CD4-positive, alpha-beta T cell (primary cell): ENCODE data around the gene NYNRIN. TPM values are rescaled to one million over a fixed set of nuclear protein-coding genes. Genes with fewer than 3 reads are reported as not detected.

ENCODE experiments used
- ATAC-seq: fragments of 200-7000 bp; cut with Tn5 transposase; one replicate; pipeline ENCODE4 v1.10.0; 2022; ENCODE audit warnings: mild to moderate bottlenecking; ENCODE audit not compliant: poor library complexity
- CTCF ChIA-PET: fragments of 350-600 bp; sonication (Branson Sonifier 250); formaldehyde crosslinking; loops from one replicate; lab custom pipeline; 2021; ENCODE audit warnings: antibody characterized with exemption, inconsistent platforms; lab: Charles Lee
- POLR2A ChIA-PET: fragments of 350-600 bp; sonication (Branson Sonifier 250); formaldehyde crosslinking; loops from one replicate; lab custom pipeline; 2021; ENCODE audit warnings: antibody characterized with exemption, inconsistent platforms; lab: Charles Lee
- DNase-seq, 14 experiments: peaks; one replicate each; pipeline ENCODE4 v3.0.0-alpha.2; 2013 to 2020; ENCODE audit warnings: mixed read lengths in 2 of 14
- H3K27ac ChIP-seq, 2 donors: one replicate each; pipeline versions ENCODE4 v1.5.1 to v1.7.0; 2013; ENCODE audit warnings: low read length in 2 of 2, low read depth in 1 of 2, mild to moderate bottlenecking in 1 of 2
- H3K27me3 ChIP-seq, 2 experiments: 1 replicate in 1 of 2; 2 replicates in 1 of 2; pipeline versions ENCODE4 v1.6.1 to v1.7.0; 2013; ENCODE audit warnings: low read length in 2 of 2, control low read depth in 1 of 2, mild to moderate bottlenecking in 1 of 2, moderate library complexity in 1 of 2; ENCODE audit not compliant: insufficient read depth in 2 of 2, control insufficient read depth in 1 of 2
- H3K36me3 ChIP-seq: one replicate; pipeline ENCODE4 v1.6.1; 2013; ENCODE audit warnings: low read length, control low read depth; ENCODE audit not compliant: insufficient read depth
- H3K4me1 ChIP-seq: one replicate; pipeline ENCODE4 v1.6.1; 2013; ENCODE audit warnings: low read length, control low read depth; ENCODE audit not compliant: insufficient read depth
- H3K4me3 ChIP-seq: one replicate; pipeline ENCODE4 v1.5.1; 2013; ENCODE audit warnings: mild to moderate bottlenecking, low read length, moderate library complexity
- H3K9me3 ChIP-seq, 2 experiments: 1 replicate in 1 of 2; 2 replicates in 1 of 2; pipeline versions ENCODE4 v1.6.1 to v1.7.0; 2013; ENCODE audit warnings: low read length in 2 of 2, mild to moderate bottlenecking in 2 of 2, control low read depth in 1 of 2, moderate library complexity in 1 of 2; ENCODE audit not compliant: control insufficient read depth in 1 of 2, insufficient read depth in 1 of 2
- H3K27ac Mint-ChIP-seq: one replicate; pipeline ENCODE4 v1.8.0; 2020; ENCODE audit warnings: mixed read lengths
- H3K27me3 Mint-ChIP-seq: one replicate; pipeline ENCODE4 v1.8.0; 2021; ENCODE audit warnings: mixed read lengths
- H3K36me3 Mint-ChIP-seq: one replicate; pipeline ENCODE4 v1.8.0; 2021; ENCODE audit warnings: low read depth, mixed read lengths
- H3K4me1 Mint-ChIP-seq: one replicate; pipeline ENCODE4 v1.8.0; 2021; ENCODE audit warnings: low read depth, mixed read lengths
- H3K4me3 Mint-ChIP-seq: one replicate; pipeline ENCODE4 v1.8.0; 2020; ENCODE audit warnings: mild to moderate bottlenecking, mixed read lengths
- H3K9me3 Mint-ChIP-seq: one replicate; pipeline ENCODE4 v1.8.0; 2020; ENCODE audit warnings: mixed read lengths
- intact Hi-C, 2 experiments: fragments of 100-400 bp; cut with DNase I in 1 of 2; cut with micrococcal nuclease in 1 of 2; formaldehyde crosslinking; loops; one replicate each; pipeline versions ENCODE4 v1.15.1 to v1.9.0; 2023 to 2025; cut with DNase I, micrococcal nuclease
- total RNA-seq, 174 experiments: library from RNA in 2 of 174; stranded (reverse) in 2 of 174; gene quantifications; one replicate each; pipeline ENCODE4 v1.2.3 and lab custom pipeline; 2021 to 2026
- TF ChIP-seq, protein P1 (sequence below): fragments of 200-600 bp; IDR thresholded peaks from one replicate; pipeline ENCODE4 v1.8.0; 2022; ENCODE audit warnings: antibody characterized with exemption, mild to moderate bottlenecking

NYNRIN gene
- total RNA-seq, 2 experiments from 2014 or later: 0.08 to 0.25 TPM

DNA sequence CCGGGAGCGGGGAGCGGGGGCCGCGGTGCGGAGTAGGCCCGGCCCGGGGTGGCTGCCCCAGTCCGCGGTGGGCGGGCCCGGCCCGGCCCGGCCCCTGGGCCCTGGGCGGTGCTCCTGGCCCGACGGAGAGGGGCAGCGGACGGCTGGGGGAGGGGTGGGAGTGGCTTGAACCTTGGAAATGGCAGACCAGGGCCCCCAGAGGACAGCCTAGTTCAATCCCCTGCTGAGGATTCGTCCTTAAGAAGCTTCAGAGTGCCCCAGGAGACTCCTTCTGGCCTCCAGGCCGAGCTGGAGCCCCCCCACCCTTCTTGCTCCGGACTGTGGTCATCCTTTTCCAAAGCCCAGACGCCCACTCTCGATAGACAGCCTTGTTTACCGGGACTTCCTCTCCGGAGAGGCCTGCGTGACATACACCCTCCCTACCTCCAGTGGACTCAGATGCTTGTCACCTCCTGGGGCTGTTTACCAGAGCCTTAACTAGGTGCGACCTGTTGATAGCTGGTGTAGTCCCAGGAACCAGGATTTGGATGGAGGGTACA is 31.4 kb downstream of the NYNRIN start:
- CTCF ChIA-PET: interaction anchor here (0.7 to 3.3 kb wide), 10 partner anchors 11 to 1127 kb away, joined by 3 to 89 read pairs (median 6); partner anchors contain the start of genes ADCY4, LTB4R, LTB4R2 and RABGGTA
- peak; percentile 27 to 79 (median 42) for DNase-seq
- H3K36me3 Mint-ChIP-seq: peaks cover 42% of the 10 kb centered on the region
- peak; percentile 42 for ATAC-seq
- no peaks in the 10 kb centered on the region for H3K9me3 Mint-ChIP-seq
- Histone ChIP-seq H3K27ac (peak overlapping the region; percentile 92 to 94), H3K9me3 (no peaks in the 10 kb centered on the region), H3K27me3 (no peaks in the 10 kb centered on the region), H3K4me3 (peak overlapping the region; percentile 80), H3K36me3 (peaks cover 37% of the 10 kb centered on the region), H3K4me1 (peaks cover 63% of the 10 kb centered on the region)
- H3K4me3 Mint-ChIP-seq: peak overlapping the region; percentile 92
- POLR2A ChIA-PET: interaction anchor here (0.7 to 10.8 kb wide), 35 partner anchors 11 to 1335 kb away, joined by 3 to 270 read pairs (median 5); partner anchors contain the start of genes ACIN1, ADCY4, C14orf119 and CHMP4A
- intact Hi-C loops: loop anchor here (1.0 to 10.0 kb wide), 4 partner anchors 188 to 315 kb away; partner anchors contain the start of genes CHMP4A (in 1 of the 2), DCAF11 (in 1 of the 2), MDP1 (in 1 of the 2) and NRL (in 1 of the 2)
- TF ChIP-seq, protein P1, sequence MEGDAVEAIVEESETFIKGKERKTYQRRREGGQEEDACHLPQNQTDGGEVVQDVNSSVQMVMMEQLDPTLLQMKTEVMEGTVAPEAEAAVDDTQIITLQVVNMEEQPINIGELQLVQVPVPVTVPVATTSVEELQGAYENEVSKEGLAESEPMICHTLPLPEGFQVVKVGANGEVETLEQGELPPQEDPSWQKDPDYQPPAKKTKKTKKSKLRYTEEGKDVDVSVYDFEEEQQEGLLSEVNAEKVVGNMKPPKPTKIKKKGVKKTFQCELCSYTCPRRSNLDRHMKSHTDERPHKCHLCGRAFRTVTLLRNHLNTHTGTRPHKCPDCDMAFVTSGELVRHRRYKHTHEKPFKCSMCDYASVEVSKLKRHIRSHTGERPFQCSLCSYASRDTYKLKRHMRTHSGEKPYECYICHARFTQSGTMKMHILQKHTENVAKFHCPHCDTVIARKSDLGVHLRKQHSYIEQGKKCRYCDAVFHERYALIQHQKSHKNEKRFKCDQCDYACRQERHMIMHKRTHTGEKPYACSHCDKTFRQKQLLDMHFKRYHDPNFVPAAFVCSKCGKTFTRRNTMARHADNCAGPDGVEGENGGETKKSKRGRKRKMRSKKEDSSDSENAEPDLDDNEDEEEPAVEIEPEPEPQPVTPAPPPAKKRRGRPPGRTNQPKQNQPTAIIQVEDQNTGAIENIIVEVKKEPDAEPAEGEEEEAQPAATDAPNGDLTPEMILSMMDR: no peak
- no peaks in the 10 kb centered on the region for H3K27me3 Mint-ChIP-seq
- H3K27ac Mint-ChIP-seq: peak overlapping the region; percentile 97
- H3K4me1 Mint-ChIP-seq: peaks cover 60% of the 10 kb centered on the region

DNA sequence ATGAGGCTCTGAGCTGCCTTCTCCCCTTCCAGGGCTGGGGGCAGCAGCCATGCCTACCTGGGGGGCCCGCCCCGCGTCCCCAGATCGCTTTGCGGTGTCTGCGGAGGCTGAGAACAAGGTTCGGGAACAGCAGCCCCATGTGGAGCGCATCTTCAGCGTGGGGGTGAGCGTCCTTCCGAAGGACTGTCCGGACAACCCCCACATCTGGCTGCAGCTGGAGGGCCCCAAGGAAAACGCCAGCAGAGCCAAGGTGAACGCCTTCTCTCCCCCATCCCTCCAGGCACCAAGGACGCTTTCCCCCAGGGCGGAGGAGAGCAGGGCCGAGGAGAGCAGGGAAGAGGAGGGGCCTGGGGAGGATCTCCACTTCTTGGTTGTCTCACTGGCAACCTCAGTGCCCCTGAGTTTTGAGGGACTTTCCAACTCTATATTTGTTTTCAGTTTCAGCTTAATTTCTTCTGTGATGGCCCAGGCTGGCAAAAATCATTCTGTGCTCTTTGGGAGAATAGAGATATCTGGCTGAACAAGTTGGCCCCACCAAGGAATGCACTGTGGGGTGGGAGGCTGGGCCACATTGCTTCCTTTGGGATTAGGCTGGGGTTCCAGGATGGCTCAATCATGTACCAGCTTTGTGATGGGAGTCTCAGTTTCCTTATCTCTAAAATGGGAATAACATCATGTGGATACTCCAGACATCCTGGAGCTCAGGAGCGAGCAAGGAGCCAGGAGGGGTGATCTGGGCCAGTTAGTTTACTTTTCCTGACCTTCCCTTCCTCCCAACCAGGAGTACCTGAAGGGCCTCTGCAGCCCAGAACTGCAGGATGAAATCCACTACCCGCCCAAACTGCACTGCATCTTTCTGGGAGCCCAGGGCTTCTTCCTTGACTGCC is 32.1 kb downstream of the NYNRIN start:
- H3K36me3 ChIP-seq: peaks cover 43% of the 10 kb centered on the region
- H3K4me3 ChIP-seq: peak overlapping the region; percentile 80
- Mint-ChIP-seq H3K4me1 (peaks cover 63% of the 10 kb centered on the region), H3K27me3 (no peaks in the 10 kb centered on the region), H3K36me3 (peaks cover 49% of the 10 kb centered on the region), H3K9me3 (no peaks in the 10 kb centered on the region), H3K4me3 (peak overlapping the region; percentile 92), H3K27ac (peak overlapping the region; percentile 97)
- intact Hi-C loops: loop anchor here (1.0 to 10.0 kb wide), 6 partner anchors 11 to 316 kb away; partner anchors contain the start of genes CHMP4A (in 1 of the 2), DCAF11 (in 1 of the 2), MDP1 (in 1 of the 2) and NRL (in 1 of the 2)
- POLR2A ChIA-PET: interaction anchor here (0.7 to 10.8 kb wide), 34 partner anchors 11 to 1336 kb away, joined by 3 to 270 read pairs (median 5); partner anchors contain the start of genes ACIN1, ADCY4, C14orf119 and CARMIL3
- DNase-seq: peak in 12 of 14 experiments; percentile 36 to 88 (median 51)
- H3K27me3 ChIP-seq: no peaks in the 10 kb centered on the region
- H3K27ac ChIP-seq: peak overlapping the region; percentile 92 to 94
- H3K4me1 ChIP-seq: peaks cover 61% of the 10 kb centered on the region
- H3K9me3 ChIP-seq: no peaks in the 10 kb centered on the region
- TF ChIP-seq, protein P1: no peak
- CTCF ChIA-PET: interaction anchor here (0.6 to 3.3 kb wide), 25 partner anchors 8 to 1129 kb away, joined by 3 to 89 read pairs (median 6); partner anchors contain the start of genes ADCY4, CIDEB, DHRS1 and LTB4R
- ATAC-seq: peak; percentile 50
